Testis (tissue), 3 donors: ENCODE data around the gene SCRT2. TPM values are rescaled to one million over a fixed set of nuclear protein-coding genes. Genes with fewer than 3 reads are reported as not detected.

Source experiments
- DNase-seq: peaks from one replicate; pipeline ENCODE4 v3.0.0-alpha.2; 2019
- H3K27ac ChIP-seq, 2 donors: fragments of 200-600 bp; sonication (generic); one replicate each; pipeline ENCODE4 v1.5.1; 2019
- H3K27me3 ChIP-seq: fragments of 200-600 bp; sonication (generic); one replicate; pipeline ENCODE4 v1.5.1; 2019
- H3K36me3 ChIP-seq: fragments of 200-600 bp; sonication (generic); one replicate; pipeline ENCODE4 v1.5.1; 2017; ENCODE audit warnings: low read depth; ENCODE audit errors: missing control alignments
- H3K4me1 ChIP-seq: fragments of 200-600 bp; sonication (generic); one replicate; pipeline ENCODE4 v1.5.1; 2019
- H3K4me3 ChIP-seq, 2 donors: fragments of 200-600 bp; sonication (generic); one replicate each; pipeline ENCODE4 v1.5.1; 2017 to 2019
- H3K9me3 ChIP-seq: fragments of 200-600 bp; sonication (generic); one replicate; pipeline ENCODE4 v1.5.1; 2017
- CTCF ChIP-seq, 3 experiments: fragments of 450-650 bp in 2 of 3; fragments of 200-600 bp in 1 of 3; sonication (generic) in 1 of 3; IDR thresholded peaks; one replicate each; pipeline ENCODE4 v1.5.1; 2016 to 2019; ENCODE audit warnings: antibody characterized with exemption in 3 of 3, mild to moderate bottlenecking in 2 of 3, moderate library complexity in 1 of 3
- POLR2A ChIP-seq: fragments of 450-650 bp; IDR thresholded peaks from one replicate; pipeline ENCODE4 v1.6.1; 2017; ENCODE audit warnings: antibody characterized with exemption, mild to moderate bottlenecking, moderate library complexity
- WGBS, 2 donors: methylation state at CpG; one replicate each; pipeline ENCODE4 v1.1.5; 2018; 5-methylcytosine and 5-hydroxymethylcytosine counted together
- intact Hi-C: fragments of 100-400 bp; cut with DNase I; formaldehyde crosslinking; loops from one replicate; pipeline ENCODE4 v1.15.1; 2023; ENCODE audit warnings: low total_unique reads
- polyA plus RNA-seq: library from polyadenylated mRNA; stranded (reverse); fragments of 350-450 nt; fragmentation: Illumina TruSeq; extraction: RNeasy Lipid Tissue Mini Kit (QIAGEN cat#74804); gene quantifications from one replicate; pipeline ENCODE4 v1.2.3, GENCODE V29; 2014; ENCODE audit warnings: low read depth, low replicate concordance; ENCODE audit not compliant: insufficient read depth
- total RNA-seq, 2 donors: library from RNA; depleted of rRNA; stranded (reverse); fragments of >200 nt; gene quantifications; one replicate each; pipeline ENCODE4 v1.2.3, GENCODE V29; 2016

SCRT2 gene
- total and polyA plus RNA-seq, 3 donors from 2014 or later, result 0.13 to 0.39 (median 0.19) TPM

DNA sequence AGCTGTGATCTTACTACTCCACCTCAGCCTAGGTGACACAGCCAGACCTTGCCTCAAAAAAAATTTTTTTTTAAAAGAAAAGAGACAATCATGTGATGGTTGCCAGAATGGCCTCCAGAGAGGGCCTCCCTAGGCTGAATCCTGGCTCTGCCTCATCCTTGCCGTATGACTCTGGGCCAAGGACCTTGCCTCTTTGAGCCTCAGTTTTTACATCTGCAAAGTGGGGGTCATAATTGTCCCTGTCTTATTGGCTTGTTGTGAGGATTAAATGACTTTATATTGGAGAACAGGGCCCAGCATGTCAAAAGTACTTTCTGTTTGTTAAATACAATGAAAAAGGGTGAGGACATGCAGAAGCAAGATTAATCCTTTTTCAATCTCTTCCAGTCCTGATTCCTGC lies 37.0 kb downstream of the SCRT2 start:
- WGBS, 2 donors, result 85 to 90% methylated on average over 1 of the region's 1 CpG
- TF ChIP-seq CTCF (IDR thresholded peaks at IDR 0.05), result no peak
- Histone ChIP-seq H3K36me3 (no peaks in the 10 kb centered on the region), H3K4me3 (no peak overlapping the region), H3K27ac (no peak overlapping the region), H3K9me3 (no peaks in the 10 kb centered on the region), H3K27me3 (no peaks in the 10 kb centered on the region), H3K4me1 (no peaks in the 10 kb centered on the region)
- DNase-seq, result no peak
- intact Hi-C loops, result no loop called here

GRCh38 chr20:637559-637958 lies 38.0 kb downstream of the SCRT2 start:
- H3K27me3 ChIP-seq, result no peaks in the 10 kb centered on the region
- intact Hi-C loops, result no loop called here

GRCh38 chr20:635893-636338 lies 39.7 kb downstream of the SCRT2 start:
- H3K27ac ChIP-seq, result no peak overlapping the region
- intact Hi-C loops, result no loop called here
- no peak overlapping the region for H3K4me3 ChIP-seq
- H3K9me3 ChIP-seq, result no peaks in the 10 kb centered on the region
- no peak for DNase-seq
- no peaks in the 10 kb centered on the region for H3K36me3 ChIP-seq
- no peaks in the 10 kb centered on the region for H3K4me1 ChIP-seq
- TF ChIP-seq CTCF (IDR thresholded peaks at IDR 0.05) (no peak), POLR2A (no peak)
- no peaks in the 10 kb centered on the region for H3K27me3 ChIP-seq
- 51 to 60% methylated on average over 7 of the region's 7 CpGs for WGBS, 2 donors

More at GRCh38 chr20:637559-637958, 38.0 kb downstream of the SCRT2 start:
- Histone ChIP-seq H3K36me3 (no peaks in the 10 kb centered on the region), H3K27ac (no peak overlapping the region), H3K4me1 (no peaks in the 10 kb centered on the region), H3K4me3 (no peak overlapping the region), H3K9me3 (no peaks in the 10 kb centered on the region)
- TF ChIP-seq CTCF (IDR thresholded peaks at IDR 0.05) (no peak), POLR2A (no peak)
- WGBS, 2 donors, result 90 to 98% methylated on average over 2 of the region's 2 CpGs
- no peak for DNase-seq

DNA sequence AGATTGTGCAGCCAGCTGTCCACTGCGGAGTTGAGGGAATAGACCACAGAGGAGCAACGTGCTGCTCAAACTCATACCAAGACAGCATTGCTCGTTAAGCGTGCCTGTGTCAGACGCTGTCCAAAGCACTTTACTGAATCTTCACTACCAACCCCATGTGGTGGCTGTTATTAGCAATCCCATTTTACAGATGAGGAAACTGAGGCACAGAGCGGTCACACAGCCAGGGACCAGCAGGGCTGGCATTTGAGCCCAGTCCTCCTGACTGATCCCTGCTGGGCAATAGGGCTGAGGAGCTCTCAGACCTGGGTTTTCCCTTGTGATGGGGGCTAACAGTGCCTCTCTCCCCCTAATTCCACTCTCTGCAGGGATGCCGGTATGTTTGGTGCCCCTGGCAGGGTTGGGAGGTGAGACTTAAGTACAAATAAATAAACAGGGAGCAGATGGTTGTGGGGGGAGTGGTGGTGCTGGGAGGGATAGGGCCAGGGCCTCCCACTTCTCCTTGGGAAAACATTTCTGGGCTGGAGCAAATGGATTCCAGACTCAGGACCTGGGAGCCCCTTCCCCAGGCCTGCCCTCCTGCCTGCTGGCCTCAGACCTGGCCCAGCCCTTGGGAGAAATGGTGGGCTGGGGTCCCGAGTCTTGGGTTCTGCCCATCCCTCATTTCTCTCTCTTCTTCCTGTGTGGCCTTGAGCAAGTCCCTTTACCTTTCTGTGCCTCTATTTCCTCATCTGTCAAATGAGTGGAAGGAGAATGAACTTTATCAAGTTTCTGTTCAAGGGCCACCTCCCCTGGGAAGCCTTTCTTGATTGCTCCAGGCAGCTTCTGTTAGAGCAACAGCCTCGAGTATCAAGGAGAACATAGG lies 40.3 kb downstream of the SCRT2 start:
- Histone ChIP-seq H3K36me3 (no peaks in the 10 kb centered on the region), H3K4me1 (no peaks in the 10 kb centered on the region), H3K9me3 (no peaks in the 10 kb centered on the region), H3K4me3 (no peak overlapping the region), H3K27ac (no peak overlapping the region), H3K27me3 (no peaks in the 10 kb centered on the region)
- 69 to 74% methylated on average over 9 of the region's 9 CpGs for whole genome bisulfite sequencing, 2 donors
- intact Hi-C loops, result no loop called here
- no peak for DNase-seq
- no peak for TF ChIP-seq CTCF (IDR thresholded peaks at IDR 0.05)
- no peak for TF ChIP-seq POLR2A
